ENCODE results near the gene ZNG1F.
"Not testable (repeated sequence)": the region's sequence is repeated elsewhere in the genome, so short reads cannot be mapped to it uniquely, and the experiment has no call there.

Gene ZNG1F

GRCh38 chr9:41150116-41150515, 39.0 kb downstream of the ZNG1F start:
- H3K4me3 ChIP-seq (ENCODE audit: low read length); H3K36me3 ChIP-seq (ENCODE audit: insufficient read depth, low read length); H3K9me3 ChIP-seq (replicated peaks; ENCODE audit: low read length): not testable (repeated sequence)

DNA sequence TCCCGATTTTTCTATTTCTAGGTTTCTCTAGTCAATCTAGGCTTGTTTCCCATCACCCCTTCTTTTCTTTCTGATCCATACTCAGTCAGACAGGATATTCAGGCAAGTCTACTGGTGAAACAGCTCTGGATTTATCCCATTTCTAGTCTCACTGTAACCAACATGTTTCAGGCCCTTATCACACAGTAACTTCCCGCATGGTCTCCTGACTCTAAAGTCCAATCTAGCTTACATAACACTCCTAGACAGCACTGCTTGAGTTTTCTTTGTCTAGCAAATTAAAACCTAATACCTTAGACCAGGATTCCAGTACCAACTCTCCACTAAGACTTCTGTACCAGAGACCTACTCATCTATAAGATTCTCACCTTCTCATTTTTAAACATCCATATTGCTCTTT, 47.2 kb downstream of the ZNG1F start:
- H3K9ac ChIP-seq (ENCODE audit: low read depth, low read length); H3K9me3 ChIP-seq (replicated peaks; ENCODE audit: low read length); H3K27me3 ChIP-seq (ENCODE audit: control insufficient read depth, insufficient read depth, low read length): not testable (repeated sequence)

More at GRCh38 chr9:41150116-41150515, 39.0 kb downstream of the ZNG1F start:
- H3K4me2 ChIP-seq (ENCODE audit: low read length); H3K9ac ChIP-seq (ENCODE audit: low read depth, low read length); H3K27me3 ChIP-seq (ENCODE audit: control insufficient read depth, insufficient read depth, low read length); H3K4me1 ChIP-seq (ENCODE audit: control insufficient read depth, insufficient read depth, low read length): not testable (repeated sequence)

DNA sequence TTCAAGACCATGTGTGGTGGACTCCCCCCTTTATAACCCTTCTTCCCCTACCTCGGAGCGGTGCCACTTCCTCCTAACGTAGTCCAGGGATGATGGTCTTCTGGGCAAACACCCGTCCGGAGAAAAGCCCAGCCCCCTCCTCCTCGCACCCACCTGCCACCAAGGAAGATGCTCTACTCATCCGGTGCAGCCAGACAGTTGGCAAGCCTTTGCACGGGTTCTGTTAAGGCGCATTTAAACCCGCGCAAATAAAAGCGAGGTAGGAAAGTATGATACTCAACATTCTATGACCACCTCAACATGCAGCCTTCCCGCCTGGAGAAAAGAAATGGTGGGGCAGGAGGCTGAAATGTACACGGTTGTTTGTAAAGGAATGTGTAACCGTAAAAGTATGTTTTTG, 60.5 kb downstream of the ZNG1F start, which contains the start of gene FOXD4L6:
TSS of gene FOXD4L6 (minus strand) at position 101 of the 400 bp plus-strand sequence. CDS start 298 bp downstream, outside the sequence.
- H3K36me3 ChIP-seq (ENCODE audit: insufficient read depth, low read length); H3K4me1 ChIP-seq (ENCODE audit: control insufficient read depth, insufficient read depth, low read length); H3K9me3 ChIP-seq (replicated peaks; ENCODE audit: low read length); H3K9ac ChIP-seq (ENCODE audit: low read depth, low read length); H3K4me3 ChIP-seq (ENCODE audit: low read length); H3K27me3 ChIP-seq (ENCODE audit: control insufficient read depth, insufficient read depth, low read length); H3K4me2 ChIP-seq (ENCODE audit: low read length): not testable (repeated sequence)

More for the DNA sequence above, 47.2 kb downstream of the ZNG1F start:
- H3K4me3 ChIP-seq (ENCODE audit: low read length); H3K4me2 ChIP-seq (ENCODE audit: low read length); H3K4me1 ChIP-seq (ENCODE audit: control insufficient read depth, insufficient read depth, low read length); H3K36me3 ChIP-seq (ENCODE audit: insufficient read depth, low read length): not testable (repeated sequence)

- not testable (repeated sequence) for H3K27me3 ChIP-seq (ENCODE audit: control insufficient read depth, insufficient read depth, low read length); H3K4me1 ChIP-seq (ENCODE audit: control insufficient read depth, insufficient read depth, low read length); H3K9me3 ChIP-seq (replicated peaks; ENCODE audit: low read length); H3K4me3 ChIP-seq (ENCODE audit: low read length); H3K4me2 ChIP-seq (ENCODE audit: low read length); H3K36me3 ChIP-seq (ENCODE audit: insufficient read depth, low read length); H3K9ac ChIP-seq (ENCODE audit: low read depth, low read length)
Measured at GRCh38 chr9:41126746-41127446, 62.2 kb downstream of the ZNG1F start.

GRCh38 chr9:41125936-41126335, 63.2 kb downstream of the ZNG1F start:
- not testable (repeated sequence) for H3K27me3 ChIP-seq (ENCODE audit: control insufficient read depth, insufficient read depth, low read length); H3K9ac ChIP-seq (ENCODE audit: low read depth, low read length); H3K9me3 ChIP-seq (replicated peaks; ENCODE audit: low read length); H3K4me2 ChIP-seq (ENCODE audit: low read length); H3K4me3 ChIP-seq (ENCODE audit: low read length); H3K4me1 ChIP-seq (ENCODE audit: control insufficient read depth, insufficient read depth, low read length); H3K36me3 ChIP-seq (ENCODE audit: insufficient read depth, low read length)

- H3K9ac ChIP-seq (ENCODE audit: low read depth, low read length); H3K36me3 ChIP-seq (ENCODE audit: insufficient read depth, low read length); H3K4me1 ChIP-seq (ENCODE audit: control insufficient read depth, insufficient read depth, low read length); H3K9me3 ChIP-seq (replicated peaks; ENCODE audit: low read length); H3K4me3 ChIP-seq (ENCODE audit: low read length); H3K4me2 ChIP-seq (ENCODE audit: low read length); H3K27me3 ChIP-seq (ENCODE audit: control insufficient read depth, insufficient read depth, low read length): not testable (repeated sequence)
Measured at GRCh38 chr9:41125109-41125658, 63.9 kb downstream of the ZNG1F start.

DNA sequence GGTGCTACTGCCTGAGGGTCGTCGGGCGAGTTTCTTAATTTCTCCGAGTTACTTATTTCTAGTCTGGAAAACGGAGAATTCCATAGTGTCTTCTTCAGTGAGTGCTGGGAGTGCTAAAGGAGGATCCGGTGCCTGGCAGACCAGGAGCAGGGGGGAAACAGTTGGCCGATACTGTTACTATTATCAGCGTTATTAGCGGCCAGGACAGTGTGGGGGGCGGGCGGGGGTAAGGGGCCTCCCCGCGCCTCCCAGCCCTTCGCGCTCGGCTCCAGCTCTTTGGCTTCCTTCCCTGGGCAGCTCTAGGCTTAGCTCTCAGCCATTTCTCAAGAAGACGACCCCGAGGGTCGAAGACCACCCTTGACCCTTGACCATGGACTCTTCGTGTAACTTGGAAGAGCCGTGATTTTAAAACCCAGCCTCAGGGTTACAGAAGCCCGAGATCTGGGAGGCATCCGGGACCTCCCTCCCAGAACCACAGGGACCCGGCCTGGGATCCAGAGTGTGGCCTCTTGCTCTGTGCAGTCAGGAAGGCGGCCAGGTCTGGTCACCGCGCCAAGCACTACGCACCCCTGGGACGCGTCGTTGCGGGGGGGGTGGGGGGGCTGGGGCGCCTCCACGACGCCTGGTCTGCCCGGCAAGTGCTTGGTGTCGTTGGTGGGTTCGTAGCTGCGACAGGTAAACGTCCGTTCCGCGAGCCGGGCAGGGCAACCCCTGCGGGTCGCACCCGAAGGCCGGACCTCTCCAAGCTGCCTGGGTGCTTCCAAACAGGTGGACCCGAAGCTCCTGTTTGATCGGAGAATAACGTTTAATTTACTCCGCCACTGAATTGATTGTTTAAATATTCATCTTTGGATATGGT, 64.6 kb downstream of the ZNG1F start:
- H3K9ac ChIP-seq (ENCODE audit: low read depth, low read length); H3K9me3 ChIP-seq (replicated peaks; ENCODE audit: low read length); H3K4me2 ChIP-seq (ENCODE audit: low read length); H3K27me3 ChIP-seq (ENCODE audit: control insufficient read depth, insufficient read depth, low read length); H3K4me3 ChIP-seq (ENCODE audit: low read length); H3K36me3 ChIP-seq (ENCODE audit: insufficient read depth, low read length); H3K4me1 ChIP-seq (ENCODE audit: control insufficient read depth, insufficient read depth, low read length): not testable (repeated sequence)

GRCh38 chr9:41123812-41124211, 65.3 kb downstream of the ZNG1F start:
- H3K36me3 ChIP-seq (ENCODE audit: insufficient read depth, low read length); H3K9ac ChIP-seq (ENCODE audit: low read depth, low read length); H3K27me3 ChIP-seq (ENCODE audit: control insufficient read depth, insufficient read depth, low read length); H3K9me3 ChIP-seq (replicated peaks; ENCODE audit: low read length); H3K4me1 ChIP-seq (ENCODE audit: control insufficient read depth, insufficient read depth, low read length); H3K4me2 ChIP-seq (ENCODE audit: low read length); H3K4me3 ChIP-seq (ENCODE audit: low read length): not testable (repeated sequence)

GRCh38 chr9:41123396-41123795, 65.7 kb downstream of the ZNG1F start:
- H3K9ac ChIP-seq (ENCODE audit: low read depth, low read length); H3K9me3 ChIP-seq (replicated peaks; ENCODE audit: low read length); H3K4me1 ChIP-seq (ENCODE audit: control insufficient read depth, insufficient read depth, low read length); H3K4me2 ChIP-seq (ENCODE audit: low read length); H3K4me3 ChIP-seq (ENCODE audit: low read length); H3K27me3 ChIP-seq (ENCODE audit: control insufficient read depth, insufficient read depth, low read length); H3K36me3 ChIP-seq (ENCODE audit: insufficient read depth, low read length): not testable (repeated sequence)

DNA sequence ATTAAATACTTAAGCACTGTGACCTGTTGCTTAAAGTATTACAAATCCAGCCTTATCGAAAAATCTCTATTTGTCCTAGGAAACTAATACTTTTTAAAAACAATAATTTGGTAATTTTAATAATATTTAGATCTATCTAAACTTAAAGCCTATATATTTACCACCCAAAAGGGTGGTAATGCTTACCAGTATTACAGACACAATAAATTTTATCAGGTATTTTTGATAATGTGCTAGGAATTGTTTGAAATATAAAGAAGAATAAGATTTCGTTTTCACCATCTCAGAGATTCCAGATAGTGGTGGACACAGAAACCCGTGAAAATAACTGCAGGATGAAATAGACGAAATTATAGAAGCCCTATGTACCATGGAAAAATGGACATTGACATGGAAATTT, 68.4 kb downstream of the ZNG1F start:
- not testable (repeated sequence) for H3K4me1 ChIP-seq (ENCODE audit: control insufficient read depth, insufficient read depth, low read length); H3K27me3 ChIP-seq (ENCODE audit: control insufficient read depth, insufficient read depth, low read length); H3K4me2 ChIP-seq (ENCODE audit: low read length)

DNA sequence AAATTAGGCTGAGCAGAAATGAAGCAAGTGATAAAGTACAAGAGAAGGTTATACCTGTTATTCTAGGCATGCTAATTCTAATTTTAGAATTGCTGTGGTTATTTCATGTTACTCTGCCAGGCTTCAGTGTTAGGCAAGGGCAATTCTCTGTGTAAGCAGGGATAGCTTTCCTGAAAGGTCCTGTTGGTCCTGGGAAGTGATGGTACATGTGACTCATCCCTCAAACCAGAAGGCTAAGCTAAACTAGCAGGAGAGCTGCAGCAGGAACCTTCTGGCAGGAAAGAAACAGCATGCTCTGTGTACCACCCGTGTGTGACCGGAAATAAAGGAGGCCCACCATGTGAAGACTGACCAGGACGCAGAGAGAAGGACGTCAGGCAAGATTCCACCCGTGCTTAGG, 69.4 kb downstream of the ZNG1F start:
- H3K9me3 ChIP-seq (replicated peaks; ENCODE audit: low read length); H3K4me3 ChIP-seq (ENCODE audit: low read length); H3K4me2 ChIP-seq (ENCODE audit: low read length): not testable (repeated sequence)

More for the DNA sequence above, 68.4 kb downstream of the ZNG1F start:
- H3K4me3 ChIP-seq (ENCODE audit: low read length); H3K9me3 ChIP-seq (replicated peaks; ENCODE audit: low read length); H3K9ac ChIP-seq (ENCODE audit: low read depth, low read length); H3K36me3 ChIP-seq (ENCODE audit: insufficient read depth, low read length): not testable (repeated sequence)

DNA sequence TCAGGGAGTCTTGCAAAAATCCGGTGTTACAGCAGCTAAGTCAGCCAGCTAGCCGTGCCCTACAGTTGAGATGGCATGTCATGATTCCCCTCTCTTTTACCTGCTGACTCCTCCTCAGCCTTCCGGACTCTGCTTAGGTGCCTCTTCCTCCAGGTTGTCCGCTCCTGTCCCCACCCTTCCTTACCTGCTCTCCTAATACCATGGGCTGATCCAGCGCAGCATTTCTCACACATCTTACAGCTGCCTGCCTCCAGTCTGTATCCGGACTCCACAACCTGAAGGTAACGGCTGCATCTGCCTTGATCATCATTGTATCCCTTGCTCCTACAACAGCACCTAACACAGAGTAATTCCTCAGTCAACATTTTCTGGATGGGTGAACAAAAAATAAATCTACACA, 69.8 kb downstream of the ZNG1F start:
- H3K9me3 ChIP-seq (replicated peaks; ENCODE audit: low read length); H3K4me3 ChIP-seq (ENCODE audit: low read length); H3K36me3 ChIP-seq (ENCODE audit: insufficient read depth, low read length); H3K4me2 ChIP-seq (ENCODE audit: low read length); H3K4me1 ChIP-seq (ENCODE audit: control insufficient read depth, insufficient read depth, low read length); H3K27me3 ChIP-seq (ENCODE audit: control insufficient read depth, insufficient read depth, low read length); H3K9ac ChIP-seq (ENCODE audit: low read depth, low read length): not testable (repeated sequence)

More for the DNA sequence above, 69.4 kb downstream of the ZNG1F start:
- H3K27me3 ChIP-seq (ENCODE audit: control insufficient read depth, insufficient read depth, low read length); H3K4me1 ChIP-seq (ENCODE audit: control insufficient read depth, insufficient read depth, low read length); H3K9ac ChIP-seq (ENCODE audit: low read depth, low read length); H3K36me3 ChIP-seq (ENCODE audit: insufficient read depth, low read length): not testable (repeated sequence)

All from skeletal muscle satellite cell (primary cell).